ENCODE measurements around the gene MTX1.

DNA sequence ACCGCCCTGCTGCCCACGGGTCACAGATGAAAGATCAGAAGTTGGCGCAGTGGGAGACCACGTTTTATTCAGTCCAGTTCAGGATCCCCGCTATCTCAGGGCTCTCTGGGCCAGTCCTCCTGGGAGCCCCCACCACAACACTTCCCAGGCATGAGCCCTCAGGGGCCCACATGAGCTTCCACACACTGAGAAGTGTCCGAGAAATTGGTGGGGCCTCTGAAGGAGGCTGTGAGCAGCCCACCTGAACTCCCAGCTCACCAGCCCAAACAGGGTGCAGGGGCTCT lies 22.8 kb upstream of the MTX1 start:
- TF ChIP-seq, protein P1, sequence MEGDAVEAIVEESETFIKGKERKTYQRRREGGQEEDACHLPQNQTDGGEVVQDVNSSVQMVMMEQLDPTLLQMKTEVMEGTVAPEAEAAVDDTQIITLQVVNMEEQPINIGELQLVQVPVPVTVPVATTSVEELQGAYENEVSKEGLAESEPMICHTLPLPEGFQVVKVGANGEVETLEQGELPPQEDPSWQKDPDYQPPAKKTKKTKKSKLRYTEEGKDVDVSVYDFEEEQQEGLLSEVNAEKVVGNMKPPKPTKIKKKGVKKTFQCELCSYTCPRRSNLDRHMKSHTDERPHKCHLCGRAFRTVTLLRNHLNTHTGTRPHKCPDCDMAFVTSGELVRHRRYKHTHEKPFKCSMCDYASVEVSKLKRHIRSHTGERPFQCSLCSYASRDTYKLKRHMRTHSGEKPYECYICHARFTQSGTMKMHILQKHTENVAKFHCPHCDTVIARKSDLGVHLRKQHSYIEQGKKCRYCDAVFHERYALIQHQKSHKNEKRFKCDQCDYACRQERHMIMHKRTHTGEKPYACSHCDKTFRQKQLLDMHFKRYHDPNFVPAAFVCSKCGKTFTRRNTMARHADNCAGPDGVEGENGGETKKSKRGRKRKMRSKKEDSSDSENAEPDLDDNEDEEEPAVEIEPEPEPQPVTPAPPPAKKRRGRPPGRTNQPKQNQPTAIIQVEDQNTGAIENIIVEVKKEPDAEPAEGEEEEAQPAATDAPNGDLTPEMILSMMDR (IDR thresholded peaks at IDR 0.05), result no peak
- no peak for TF ChIP-seq POLR2A (IDR thresholded peaks at IDR 0.05)

Data from Peyer's patch (tissue), 4 donors.